IPS-18c (cell line): Measurements from ENCODE around the gene TTC38.
A peak's percentile ranks its signal among the peaks of the same experiment; 100 is the strongest.

Experiments
- H3K4me3 ChIP-seq: 2 replicates; pipeline ENCODE4 v1.7.0; 2013; ENCODE audit warnings: low read depth, mild to moderate bottlenecking, low read length, moderate library complexity; ENCODE audit not compliant: insufficient read depth
- H3K9me3 ChIP-seq: one replicate; pipeline ENCODE4 v1.6.1; 2013; ENCODE audit warnings: mild to moderate bottlenecking, low read length, moderate library complexity; ENCODE audit not compliant: control insufficient read depth, insufficient read depth

The TTC38 gene

DNA sequence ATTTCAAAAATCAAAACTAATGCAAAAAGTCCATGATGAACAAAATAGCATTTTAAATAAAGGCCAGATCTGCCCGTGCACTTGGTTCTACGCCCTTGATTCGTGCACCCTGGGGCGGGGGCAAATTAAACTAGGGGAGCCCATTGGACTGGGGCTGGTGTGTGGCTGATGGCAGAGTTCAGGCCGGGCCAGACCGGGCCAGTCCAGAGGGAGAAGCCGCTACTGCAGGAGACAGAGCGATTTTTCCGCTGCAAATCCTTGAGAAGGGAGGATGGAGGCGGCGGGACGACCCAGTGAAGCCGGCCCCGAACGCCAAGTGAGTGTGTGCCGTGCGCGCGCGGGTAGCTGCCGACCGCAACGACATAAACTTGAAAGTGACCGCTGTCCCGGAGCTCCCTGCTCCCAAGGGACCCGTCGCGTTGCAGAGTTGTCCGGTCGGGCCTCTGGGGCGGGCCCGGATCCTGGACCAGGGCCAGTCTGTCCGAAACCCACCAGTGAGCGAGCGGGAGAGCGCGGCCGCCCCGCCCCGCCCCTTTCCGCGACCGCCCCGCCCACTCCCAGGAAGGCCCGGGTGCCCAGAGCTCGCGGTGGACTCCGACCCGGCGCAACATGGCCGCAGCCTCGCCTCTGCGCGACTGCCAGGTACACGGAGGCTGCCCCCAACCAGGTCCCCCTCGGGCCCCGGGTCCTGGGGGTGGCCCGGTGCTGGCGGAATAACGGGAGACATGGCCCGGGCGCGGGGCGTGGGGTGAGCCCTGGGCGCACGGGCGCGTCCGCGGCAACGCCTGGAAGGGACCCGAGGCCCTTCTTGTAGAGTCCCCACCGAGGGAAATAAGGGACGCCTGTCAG, at the start of gene TTC38:
TSS of gene TTC38 (plus strand) at position 578 of the 849 bp plus-strand sequence. CDS start at position 610, 32 bp downstream.
- Histone ChIP-seq H3K4me3 (peak within 1 kb of the TSS; percentile 75), H3K9me3 (peaks cover 7% of the 10 kb centered on the region)

DNA sequence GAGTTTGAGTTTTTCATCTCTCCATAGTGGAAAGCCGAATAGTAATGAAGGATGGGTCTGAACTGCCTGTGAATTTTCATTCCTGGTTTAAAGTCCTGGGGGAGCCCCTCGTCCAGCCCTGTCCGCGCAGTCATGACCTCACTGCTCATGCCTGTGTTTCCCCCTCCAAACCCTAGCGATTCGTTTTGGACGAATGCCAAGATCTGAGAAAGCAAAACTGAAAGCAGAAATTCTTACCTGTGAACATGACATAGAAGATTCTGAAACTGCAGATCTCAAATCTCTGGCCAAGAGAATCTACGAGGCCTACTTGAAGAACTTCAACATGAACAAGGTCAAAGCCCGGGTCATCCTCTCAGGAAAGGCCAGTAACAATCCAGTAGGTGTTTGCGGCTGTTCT, 48.2 kb upstream of the TTC38 start:
- no peaks in the 10 kb centered on the region for H3K9me3 ChIP-seq
- H3K4me3 ChIP-seq, result no peak overlapping the region

DNA sequence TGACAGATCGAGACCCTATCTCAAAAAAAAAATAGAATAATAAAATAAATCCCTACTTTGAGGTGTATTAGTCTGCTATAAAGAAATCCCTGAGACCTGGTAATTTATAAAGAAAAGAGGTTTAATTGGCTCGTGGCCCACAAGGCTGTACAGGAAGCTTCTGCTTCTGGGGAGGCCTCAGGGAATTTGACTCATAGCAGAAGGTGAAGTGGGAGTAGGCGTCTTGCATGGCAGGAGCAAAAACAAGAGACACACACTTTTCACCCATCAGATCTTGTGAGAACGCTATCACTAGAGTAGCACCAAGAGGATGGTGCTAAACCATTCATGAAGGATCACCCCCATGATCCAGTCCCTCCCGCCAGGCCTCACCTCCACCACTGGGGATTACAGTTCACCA, 46.9 kb upstream of the TTC38 start:
- no peaks in the 10 kb centered on the region for H3K9me3 ChIP-seq
- H3K4me3 ChIP-seq, result no peak overlapping the region

DNA sequence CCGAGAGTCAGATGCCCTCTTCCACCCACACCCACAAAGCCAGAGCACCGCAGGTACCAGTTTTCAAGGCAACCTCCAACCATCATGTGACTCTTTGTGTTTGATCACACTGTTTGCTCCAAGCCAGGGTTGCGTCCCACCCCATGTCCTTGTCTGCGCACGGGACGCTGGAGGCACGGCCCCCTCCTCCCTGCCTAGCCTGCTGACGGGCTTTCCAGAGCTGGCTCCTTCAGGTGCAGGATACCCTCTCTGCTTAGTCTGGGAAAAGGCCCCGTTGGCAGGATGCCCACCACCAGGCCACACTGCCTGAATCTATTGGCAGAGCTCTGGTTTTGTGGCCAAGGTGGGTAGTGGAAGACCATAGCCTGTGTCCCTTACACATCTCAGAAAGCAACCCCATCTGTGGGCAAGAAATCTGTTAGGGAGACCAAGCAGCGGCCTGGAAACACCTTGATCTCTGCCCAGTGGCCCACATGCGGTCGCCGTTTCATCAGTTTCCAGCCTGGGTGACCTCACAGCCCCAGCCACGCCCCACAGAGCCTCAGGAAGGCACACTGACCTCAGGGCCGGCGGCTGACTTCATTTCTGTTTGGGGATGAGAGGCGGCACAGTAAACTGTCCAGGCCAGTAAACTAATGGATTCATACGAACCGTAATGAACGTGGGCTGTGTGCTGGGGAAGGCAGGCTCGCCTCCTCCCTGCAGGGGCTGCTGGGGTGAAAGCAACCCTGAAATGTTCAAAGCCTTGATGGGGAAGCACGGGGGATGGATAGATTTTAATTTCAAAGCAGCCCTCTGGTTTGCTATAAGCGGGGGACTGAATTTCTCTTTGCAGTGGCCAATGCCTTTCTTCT, 43.5 kb upstream of the TTC38 start:
- no peaks in the 10 kb centered on the region for H3K9me3 ChIP-seq

DNA sequence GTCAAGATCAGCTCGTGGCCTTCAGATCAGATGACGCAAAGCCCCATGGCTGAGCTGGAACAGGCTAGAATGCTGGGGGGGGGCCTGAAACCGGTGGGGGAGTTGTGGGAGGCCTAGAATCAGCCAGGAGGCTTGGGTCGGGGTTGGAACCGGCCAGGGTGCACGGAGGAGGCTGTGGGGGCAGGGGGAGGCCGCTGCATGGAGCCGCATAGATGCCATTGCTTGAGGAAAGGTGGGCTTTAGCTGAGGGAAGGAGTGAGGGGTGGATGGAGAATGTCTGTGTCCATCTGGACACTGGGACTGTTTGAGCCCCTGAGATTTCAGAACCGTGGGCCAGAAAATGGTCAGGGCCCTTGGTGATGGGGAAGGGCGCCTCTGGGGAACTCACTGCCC, 42.9 kb upstream of the TTC38 start:
- Histone ChIP-seq H3K4me3 (no peak overlapping the region), H3K9me3 (no peaks in the 10 kb centered on the region)

More for the DNA sequence above, 43.5 kb upstream of the TTC38 start:
- no peak overlapping the region for H3K4me3 ChIP-seq

DNA sequence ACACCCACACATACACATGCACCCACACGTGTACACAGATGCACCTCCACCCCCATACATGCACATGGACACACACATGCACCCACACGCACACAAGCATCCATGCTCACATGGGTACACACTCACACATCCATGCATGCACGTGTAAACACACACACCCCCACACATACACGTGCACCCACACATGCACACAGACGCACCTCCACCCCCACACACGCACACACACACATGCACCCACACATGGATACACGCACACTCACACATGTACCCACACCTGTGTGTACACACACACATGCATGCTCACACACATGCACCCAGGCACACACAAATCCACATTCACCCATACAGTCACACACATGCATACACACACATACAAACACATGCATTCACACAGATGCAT, 42.2 kb upstream of the TTC38 start:
- no peaks in the 10 kb centered on the region for H3K9me3 ChIP-seq
- no peak overlapping the region for H3K4me3 ChIP-seq

DNA sequence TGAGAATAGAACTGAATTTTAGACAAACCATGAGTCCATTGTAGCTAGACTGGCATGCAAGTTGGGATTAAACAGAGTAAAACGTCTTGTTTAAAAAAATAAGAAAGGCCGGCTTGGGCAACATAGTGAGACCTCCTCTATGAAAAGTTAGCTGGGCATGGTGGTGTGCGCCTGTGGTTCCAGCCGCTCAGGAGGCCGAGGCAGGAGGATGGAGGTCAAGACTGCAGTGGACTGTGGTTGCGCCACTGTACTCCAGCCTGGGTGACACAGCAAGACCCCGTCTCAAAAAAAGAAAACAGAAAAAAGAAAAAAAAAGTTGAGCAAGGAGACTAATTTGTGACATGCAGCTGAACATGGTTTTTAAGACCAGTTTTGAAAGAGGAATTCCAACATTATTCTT, 41.2 kb upstream of the TTC38 start:
- no peak overlapping the region for H3K4me3 ChIP-seq

DNA sequence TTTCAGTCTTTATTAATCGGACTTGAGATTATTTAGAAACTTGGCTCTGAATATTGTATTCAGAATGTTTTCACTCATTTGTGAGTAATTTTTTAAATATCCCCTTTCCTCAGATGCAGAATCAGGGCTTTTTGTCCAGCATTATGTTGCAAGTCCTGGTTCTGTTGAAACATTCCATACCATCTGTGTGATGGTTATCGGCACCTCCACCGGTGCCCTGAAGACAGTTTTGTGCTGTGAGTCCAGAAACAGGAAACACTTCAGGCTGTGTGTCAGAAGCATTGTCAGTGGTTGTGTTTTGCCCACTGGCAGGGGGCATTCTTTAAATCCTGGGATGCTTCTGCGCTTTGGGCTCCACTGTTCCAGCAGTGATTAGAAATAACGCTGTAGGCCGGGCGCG, 38.1 kb upstream of the TTC38 start:
- H3K4me3 ChIP-seq, result no peak overlapping the region
- H3K9me3 ChIP-seq, result peaks cover 2% of the 10 kb centered on the region

More for the DNA sequence above, 41.2 kb upstream of the TTC38 start:
- H3K9me3 ChIP-seq, result peaks cover 1% of the 10 kb centered on the region

DNA sequence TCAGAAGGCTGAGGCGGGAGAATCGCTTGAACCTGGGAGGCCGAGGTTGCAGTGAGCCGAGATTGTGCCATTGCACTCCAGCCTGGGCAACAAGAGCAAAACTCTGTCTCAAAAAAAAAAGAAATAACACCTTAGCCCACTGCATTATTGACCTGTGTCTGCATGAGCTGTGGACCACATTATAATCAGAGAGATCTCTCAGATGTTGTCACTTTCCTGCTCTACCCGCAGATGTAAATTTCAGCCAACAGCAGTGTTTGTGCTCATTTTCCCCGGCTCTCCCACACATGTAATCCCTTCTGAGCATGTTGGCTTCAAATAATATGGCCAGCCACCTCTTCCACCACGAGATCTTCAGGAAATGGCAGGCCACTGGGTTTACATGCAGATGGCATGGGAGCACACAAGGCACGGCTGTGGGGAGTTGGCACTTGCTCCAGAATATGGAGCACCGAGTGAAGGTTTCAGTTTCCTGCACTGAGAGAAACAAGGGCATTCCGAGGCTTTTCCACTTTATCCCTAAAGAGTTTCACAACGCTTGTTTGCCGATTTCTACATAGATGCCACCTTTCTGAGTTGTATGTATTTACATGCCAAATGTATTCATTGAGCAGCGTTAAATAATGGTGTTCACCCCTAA, 37.4 kb upstream of the TTC38 start:
- Histone ChIP-seq H3K4me3 (no peak overlapping the region), H3K9me3 (peaks cover 2% of the 10 kb centered on the region)

DNA sequence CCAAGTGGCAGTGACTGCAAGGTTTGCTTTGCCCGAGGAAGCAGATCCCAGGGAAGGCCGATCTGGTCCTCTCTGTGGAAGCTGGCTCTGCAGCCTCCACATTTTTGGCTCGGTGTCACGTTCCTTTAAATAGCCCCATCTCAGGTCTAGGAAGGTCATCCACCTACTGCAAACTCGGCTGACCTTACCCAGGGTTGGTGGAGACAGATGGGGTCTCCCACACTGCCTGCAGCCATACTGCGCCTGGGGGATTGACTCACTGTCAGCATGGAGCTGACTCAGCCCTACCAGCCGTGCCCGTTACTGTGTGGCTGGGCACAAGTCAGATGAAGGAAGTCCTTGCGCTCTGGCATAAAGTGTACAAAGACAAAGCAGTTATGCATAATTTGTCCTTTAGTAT, 34.6 kb upstream of the TTC38 start:
- Histone ChIP-seq H3K4me3 (no peak overlapping the region), H3K9me3 (peaks cover 2% of the 10 kb centered on the region)

DNA sequence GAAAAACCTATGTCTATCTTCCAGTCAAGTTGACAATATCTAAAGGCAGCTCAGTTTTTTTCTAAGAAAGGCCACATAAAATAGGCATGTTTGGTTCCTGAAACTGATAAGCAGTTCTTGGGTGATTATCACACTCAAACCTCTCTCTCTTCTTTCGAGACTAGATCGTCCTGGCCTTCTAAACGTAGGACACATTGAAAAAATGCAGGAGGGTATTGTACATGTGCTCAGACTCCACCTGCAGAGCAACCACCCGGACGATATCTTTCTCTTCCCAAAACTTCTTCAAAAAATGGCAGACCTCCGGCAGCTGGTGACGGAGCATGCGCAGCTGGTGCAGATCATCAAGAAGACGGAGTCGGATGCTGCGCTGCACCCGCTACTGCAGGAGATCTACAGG, 32.8 kb upstream of the TTC38 start:
- H3K9me3 ChIP-seq, result peaks cover 2% of the 10 kb centered on the region
- no peak overlapping the region for H3K4me3 ChIP-seq

DNA sequence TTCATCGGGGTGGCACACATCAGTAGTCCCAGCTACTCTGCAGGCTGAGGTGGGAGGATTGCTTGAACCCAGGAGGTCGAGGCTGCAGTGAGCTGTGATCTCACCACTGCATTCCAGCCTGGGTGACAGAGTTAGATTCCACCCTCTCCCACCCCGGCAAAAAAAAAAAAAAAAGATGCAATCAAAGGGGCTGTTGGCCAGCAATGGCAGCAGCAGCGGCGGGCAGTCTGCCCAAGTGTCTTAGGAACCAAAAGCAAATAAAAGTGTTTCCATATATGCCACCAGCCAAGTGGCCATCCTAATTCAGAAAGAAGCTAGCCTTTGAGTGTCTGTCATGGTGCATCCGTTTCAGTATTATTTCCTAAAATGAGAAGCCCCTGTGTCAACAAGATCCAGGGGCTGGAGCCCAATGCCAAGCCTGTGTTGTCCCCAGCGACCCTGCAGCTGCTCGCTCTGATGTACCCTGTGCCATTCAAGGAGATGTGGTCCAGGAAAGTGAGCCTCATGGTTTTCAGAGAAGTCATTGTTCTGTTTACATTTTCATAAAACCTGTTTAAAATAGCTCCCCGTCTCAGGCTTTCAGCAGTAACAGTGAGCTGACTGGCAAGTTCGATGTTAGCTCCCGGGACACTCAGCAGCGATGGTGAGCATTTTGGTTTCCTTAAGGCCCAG, 30.2 kb upstream of the TTC38 start:
- no peak overlapping the region for H3K4me3 ChIP-seq
- H3K9me3 ChIP-seq, result no peaks in the 10 kb centered on the region

DNA sequence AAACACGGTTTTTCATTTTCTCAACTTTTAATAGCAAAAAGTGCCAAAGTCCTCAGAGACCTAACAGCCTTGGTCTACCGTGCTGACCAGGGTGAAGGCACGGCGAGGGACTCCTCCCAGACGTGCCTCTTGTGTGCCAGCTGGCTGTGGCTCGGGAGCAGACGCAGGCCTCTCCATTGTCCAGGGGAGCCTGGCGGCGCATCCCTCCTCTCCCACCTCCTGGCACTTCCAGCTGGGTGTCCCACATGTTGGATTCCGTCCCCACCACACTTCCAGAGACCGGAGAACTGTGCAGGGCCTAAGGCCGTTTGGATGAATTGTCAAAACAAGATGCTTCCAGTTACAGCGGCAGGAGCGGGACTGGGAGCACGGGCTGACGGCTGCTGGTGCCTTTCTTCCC, 29.3 kb upstream of the TTC38 start:
- Histone ChIP-seq H3K4me3 (no peak overlapping the region), H3K9me3 (no peaks in the 10 kb centered on the region)

DNA sequence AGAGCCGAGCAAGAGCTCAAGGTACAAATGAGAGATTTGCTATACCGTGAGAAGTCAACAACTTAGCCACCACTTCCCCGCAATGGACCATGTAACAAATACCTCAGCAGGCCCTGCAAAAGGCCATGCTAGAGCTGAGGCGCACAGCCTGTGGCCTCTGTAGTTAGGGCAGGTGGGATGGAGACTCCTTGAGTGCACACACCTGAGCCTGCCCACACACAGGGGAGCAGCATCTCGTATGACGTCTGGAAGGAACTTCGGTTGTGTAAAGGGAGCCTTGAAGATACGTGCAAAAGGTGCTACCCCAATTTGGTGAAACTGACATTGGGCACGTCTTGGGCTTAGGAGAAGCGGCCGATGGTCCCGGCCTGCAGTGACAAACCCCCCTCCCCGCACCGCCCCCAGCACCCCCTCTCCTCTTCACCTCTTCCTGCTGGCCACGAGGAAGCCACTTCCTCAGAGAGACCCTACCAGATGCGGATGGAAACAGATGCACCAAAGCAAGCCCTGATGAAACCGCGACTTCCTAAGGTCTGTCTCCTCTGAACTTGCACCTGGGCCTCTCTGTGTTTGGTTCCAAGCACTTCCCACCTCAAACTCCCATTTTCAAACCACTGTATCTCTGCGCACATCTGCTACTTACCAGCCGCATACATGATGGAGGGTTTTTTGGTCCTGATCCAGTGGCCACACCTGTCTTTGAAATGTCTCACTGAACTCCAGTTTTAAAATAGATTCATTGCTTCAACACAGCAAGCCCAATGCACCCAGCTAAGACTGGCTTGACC, 28.4 kb upstream of the TTC38 start:
- Histone ChIP-seq H3K9me3 (no peaks in the 10 kb centered on the region), H3K4me3 (no peak overlapping the region)

DNA sequence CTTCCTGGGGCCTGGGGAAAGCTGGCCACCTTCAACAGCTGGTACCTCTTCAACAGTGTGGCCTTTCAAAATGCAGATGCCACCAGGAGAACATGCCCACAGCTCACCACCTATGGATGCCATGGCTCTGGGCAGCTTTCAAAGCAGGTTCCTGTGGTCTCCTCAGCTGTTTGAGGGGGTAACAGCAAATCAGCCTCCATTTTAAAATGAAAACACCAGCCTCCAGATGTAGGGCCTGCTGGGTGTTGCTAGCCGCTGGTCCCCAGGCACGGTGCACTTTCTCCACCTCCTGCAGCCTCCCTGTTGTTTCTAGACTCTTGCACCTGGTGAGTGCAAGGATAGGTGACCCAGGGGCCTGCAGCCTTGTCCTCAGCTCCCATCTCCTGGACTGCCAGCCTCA, 27.7 kb upstream of the TTC38 start:
- no peaks in the 10 kb centered on the region for H3K9me3 ChIP-seq
- no peak overlapping the region for H3K4me3 ChIP-seq

DNA sequence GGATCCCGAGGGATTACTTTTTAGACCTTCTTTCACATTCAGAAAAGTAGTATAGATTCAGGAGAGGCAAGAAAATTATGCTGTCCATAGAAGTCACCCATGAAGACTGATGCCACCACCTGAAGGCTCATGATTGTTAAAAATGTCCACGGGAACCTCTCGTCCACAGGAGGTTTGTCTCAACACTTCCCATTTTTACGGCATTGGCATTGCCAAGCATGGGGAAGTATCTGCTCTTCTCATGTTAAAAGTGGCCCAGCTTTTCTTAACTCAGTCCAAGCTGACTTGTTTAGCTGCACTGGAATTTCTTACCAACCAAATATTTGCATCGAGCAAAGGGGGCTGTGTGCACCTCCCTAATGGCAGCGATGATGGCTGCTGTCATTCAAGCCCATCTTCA, 27.3 kb upstream of the TTC38 start:
- no peak overlapping the region for H3K4me3 ChIP-seq
- H3K9me3 ChIP-seq, result no peaks in the 10 kb centered on the region

DNA sequence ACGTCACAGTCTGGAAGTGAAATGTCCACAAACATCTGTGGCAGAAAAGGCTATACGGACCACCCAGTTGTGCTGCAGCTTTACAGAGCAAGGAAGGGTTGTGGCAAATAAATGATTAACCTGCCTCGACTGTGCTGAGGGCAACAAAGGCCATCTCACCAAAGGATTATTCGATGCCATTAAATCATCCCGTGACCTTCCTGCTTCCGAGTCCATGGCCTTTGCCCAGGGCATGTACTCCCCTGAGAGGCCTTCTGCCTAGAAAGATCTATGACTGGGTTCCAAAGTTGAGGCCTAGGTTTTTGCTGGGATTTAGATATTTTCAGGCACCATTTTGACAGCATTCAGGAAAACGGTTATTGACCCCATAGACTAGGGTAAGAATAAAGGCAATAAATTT, 26.9 kb upstream of the TTC38 start:
- H3K9me3 ChIP-seq, result no peaks in the 10 kb centered on the region
- no peak overlapping the region for H3K4me3 ChIP-seq
